SIG-M5 treated with dmso at 0.1 percent for 504 hours (cell line): ENCODE results near the gene UNC80.

ENCODE experiments used
- DNase-seq: peaks from one replicate; lab custom pipeline; 2025; ENCODE audit not compliant: unreplicated experiment; lab: John Stamatoyannopoulos, UW

The UNC80 gene

GRCh38 chr2:209805351-209805750 lies 33.7 kb downstream of the UNC80 start:
- no peak for DNase-seq

GRCh38 chr2:209806318-209806717 lies 34.7 kb downstream of the UNC80 start:
- DNase-seq: no peak

- DNase-seq: no peak
These were observed 36.9 kb downstream of the UNC80 start for GRCh38 chr2:209808521-209808920.

- DNase-seq: no peak
These were observed 37.6 kb downstream of the UNC80 start for GRCh38 chr2:209809256-209809655.

- DNase-seq: no peak
These were observed 46.2 kb downstream of the UNC80 start for GRCh38 chr2:209817844-209818271.

GRCh38 chr2:209818939-209819338 lies 47.3 kb downstream of the UNC80 start:
- no peak for DNase-seq

GRCh38 chr2:209821806-209822205 lies 50.2 kb downstream of the UNC80 start:
- peak; percentile 45 for DNase-seq

GRCh38 chr2:209823484-209823883 lies 51.9 kb downstream of the UNC80 start:
- no peak for DNase-seq

- DNase-seq: no peak
These were observed 52.8 kb downstream of the UNC80 start for GRCh38 chr2:209824391-209824790.

- no peak for DNase-seq
These were observed 59.3 kb downstream of the UNC80 start for GRCh38 chr2:209830722-209831465.

GRCh38 chr2:209834767-209835166 lies 63.1 kb downstream of the UNC80 start:
- DNase-seq: no peak

- DNase-seq: no peak
These were observed 68.8 kb downstream of the UNC80 start for GRCh38 chr2:209840434-209840833.

GRCh38 chr2:209845666-209846065 lies 74.0 kb downstream of the UNC80 start:
- DNase-seq: peak; percentile 71

- no peak for DNase-seq
These were observed 93.2 kb downstream of the UNC80 start for GRCh38 chr2:209864716-209865295.

GRCh38 chr2:209868271-209868994 lies 96.8 kb downstream of the UNC80 start:
- no peak for DNase-seq

GRCh38 chr2:209870067-209870466 lies 98.4 kb downstream of the UNC80 start:
- no peak for DNase-seq

GRCh38 chr2:209872675-209873074 lies 101.0 kb downstream of the UNC80 start:
- DNase-seq: no peak

GRCh38 chr2:209875270-209875669 lies 103.6 kb downstream of the UNC80 start:
- no peak for DNase-seq

- DNase-seq: no peak
These were observed 104.6 kb downstream of the UNC80 start for GRCh38 chr2:209876211-209876610.

GRCh38 chr2:209878701-209879100 lies 107.1 kb downstream of the UNC80 start:
- DNase-seq: no peak

- no peak for DNase-seq
These were observed 129.0 kb downstream of the UNC80 start for GRCh38 chr2:209900638-209901037.

GRCh38 chr2:209901172-209901571 lies 129.5 kb downstream of the UNC80 start:
- no peak for DNase-seq
